ENCODE results near the gene CD44.

- TF ChIP-seq CTCF (IDR thresholded peaks at IDR 0.05) (no peak), POLR2A (IDR thresholded peaks at IDR 0.05) (peak; percentile 38)
Observed at GRCh38 chr11:35138943-35139721, at the start of gene CD44.

All from right lobe of liver (tissue), 4 donors.